Right renal cortex interstitium (tissue), 3 donors: ENCODE results near the gene ARG2. TPM values are rescaled to one million over a fixed set of nuclear protein-coding genes. Genes with fewer than 3 reads are reported as not detected.
A peak's percentile ranks its signal among the peaks of the same experiment; 100 is the strongest.

Experiments
- DNase-seq, 3 donors: peaks; one replicate each; pipeline ENCODE4 v3.0.0-alpha.2; 2013; ENCODE audit warnings: low read depth in 3 of 3, low spot score in 2 of 3
- polyA plus RNA-seq, 3 donors: library from polyadenylated mRNA; unstranded; fragments of 120-200 nt; gene quantifications; one replicate each; pipeline ENCODE4 v1.2.1, GENCODE V29; 2013; ENCODE audit not compliant: insufficient read length in 3 of 3

The ARG2 gene
- polyA plus RNA-seq = 10 to 100 TPM in 2 of 3 donors, 1 to 10 TPM in 1; 9.5 to 13.8 (median 11.9) TPM

- DNase-seq = peak; percentile 76 to 85 (median 82)
These were observed at the start of gene ARG2 for GRCh38 chr14:67619446-67620216. ARG2 (plus strand) TSS chr14:67619920; CDS start chr14:67619978, 58 bp downstream.

- DNase-seq = no peak
These were observed 49.3 kb upstream of the ARG2 start for GRCh38 chr14:67570453-67570852.

GRCh38 chr14:67571275-67571990 lies 48.3 kb upstream of the ARG2 start:
- peak in 2 of 3 donors; percentile 31 to 37 for DNase-seq

- no peak for DNase-seq
These were observed 47.8 kb upstream of the ARG2 start for GRCh38 chr14:67571991-67572323.

- DNase-seq = no peak
These were observed 47.1 kb upstream of the ARG2 start for GRCh38 chr14:67572608-67573007.

- DNase-seq = no peak
These were observed 46.3 kb upstream of the ARG2 start for GRCh38 chr14:67573228-67574010.

- no peak for DNase-seq
These were observed 45.6 kb upstream of the ARG2 start for GRCh38 chr14:67574156-67574555.

- no peak for DNase-seq
These were observed 44.9 kb upstream of the ARG2 start for GRCh38 chr14:67574806-67575205.

GRCh38 chr14:67575684-67576083 lies 44.0 kb upstream of the ARG2 start:
- no peak for DNase-seq

- no peak for DNase-seq
These were observed 43.3 kb upstream of the ARG2 start for GRCh38 chr14:67576216-67576955.

- no peak for DNase-seq
These were observed 42.4 kb upstream of the ARG2 start for GRCh38 chr14:67577181-67577808.

- no peak for DNase-seq
These were observed 41.6 kb upstream of the ARG2 start for GRCh38 chr14:67577909-67578749.

- DNase-seq = no peak
These were observed 40.7 kb upstream of the ARG2 start for GRCh38 chr14:67579040-67579439.

GRCh38 chr14:67579636-67580035 lies 40.1 kb upstream of the ARG2 start:
- no peak for DNase-seq

GRCh38 chr14:67580336-67581171 lies 39.2 kb upstream of the ARG2 start:
- DNase-seq = no peak

GRCh38 chr14:67581643-67582042 lies 38.1 kb upstream of the ARG2 start:
- DNase-seq = no peak

GRCh38 chr14:67582061-67582460 lies 37.7 kb upstream of the ARG2 start:
- no peak for DNase-seq
